Nephron progenitor cell (in vitro differentiated cells): Measurements from ENCODE around the gene DDAH1.

ENCODE experiments used
- DNase-seq: peaks from one replicate; pipeline ENCODE4 v3.0.0; 2021
- H3K27ac Mint-ChIP-seq: 2 replicates; pipeline ENCODE4 v1.8.0; 2021; ENCODE audit warnings: mild to moderate bottlenecking, moderate library complexity, mixed read lengths
- H3K27me3 Mint-ChIP-seq: 2 replicates; pipeline ENCODE4 v1.8.0; 2021; ENCODE audit warnings: mild to moderate bottlenecking, low read depth, mixed read lengths; ENCODE audit not compliant: poor library complexity
- H3K36me3 Mint-ChIP-seq: 2 replicates; pipeline ENCODE4 v1.8.0; 2021; ENCODE audit warnings: low read depth, mixed read lengths
- H3K4me1 Mint-ChIP-seq: 2 replicates; pipeline ENCODE4 v1.8.0; 2021; ENCODE audit warnings: mixed read lengths
- H3K4me3 Mint-ChIP-seq: 2 replicates; pipeline ENCODE4 v1.8.0; 2021; ENCODE audit warnings: mild to moderate bottlenecking, moderate library complexity, mixed read lengths
- H3K9me3 Mint-ChIP-seq: 2 replicates; pipeline ENCODE4 v1.8.0; 2021; ENCODE audit warnings: mild to moderate bottlenecking, moderate library complexity, mixed read lengths
- TF ChIP-seq, protein P1 (sequence below): fragments of 200-600 bp; sonication (generic); IDR thresholded peaks from 2 replicates; pipeline ENCODE4 v1.5.0; 2021; ENCODE audit warnings: antibody characterized with exemption

The DDAH1 gene

DNA sequence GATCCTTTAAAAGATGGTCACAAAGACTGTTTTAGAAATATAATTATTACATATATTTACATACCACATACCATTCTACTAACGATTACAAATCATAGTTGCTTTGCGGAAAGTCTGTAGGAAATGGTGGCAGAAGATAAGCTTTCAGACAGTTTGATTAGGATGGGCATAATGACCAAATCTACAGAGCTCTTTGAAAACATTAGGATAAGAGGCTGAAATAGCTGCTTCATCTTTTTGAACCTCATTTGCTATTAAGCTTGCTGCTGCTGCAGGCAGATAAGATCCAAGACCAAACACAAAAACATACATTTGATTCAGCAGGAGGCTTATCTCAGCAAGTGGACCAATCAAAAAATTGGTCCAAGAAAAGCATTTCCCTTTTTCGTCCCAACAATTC lies 47.1 kb downstream of the DDAH1 start:
- Mint-ChIP-seq H3K4me1 (no peaks in the 10 kb centered on the region), H3K4me3 (no peak overlapping the region), H3K27me3 (no peaks in the 10 kb centered on the region), H3K36me3 (peaks cover 11% of the 10 kb centered on the region), H3K27ac (no peak overlapping the region), H3K9me3 (peaks cover 22% of the 10 kb centered on the region)
- DNase-seq, result no peak
- TF ChIP-seq, protein P1, sequence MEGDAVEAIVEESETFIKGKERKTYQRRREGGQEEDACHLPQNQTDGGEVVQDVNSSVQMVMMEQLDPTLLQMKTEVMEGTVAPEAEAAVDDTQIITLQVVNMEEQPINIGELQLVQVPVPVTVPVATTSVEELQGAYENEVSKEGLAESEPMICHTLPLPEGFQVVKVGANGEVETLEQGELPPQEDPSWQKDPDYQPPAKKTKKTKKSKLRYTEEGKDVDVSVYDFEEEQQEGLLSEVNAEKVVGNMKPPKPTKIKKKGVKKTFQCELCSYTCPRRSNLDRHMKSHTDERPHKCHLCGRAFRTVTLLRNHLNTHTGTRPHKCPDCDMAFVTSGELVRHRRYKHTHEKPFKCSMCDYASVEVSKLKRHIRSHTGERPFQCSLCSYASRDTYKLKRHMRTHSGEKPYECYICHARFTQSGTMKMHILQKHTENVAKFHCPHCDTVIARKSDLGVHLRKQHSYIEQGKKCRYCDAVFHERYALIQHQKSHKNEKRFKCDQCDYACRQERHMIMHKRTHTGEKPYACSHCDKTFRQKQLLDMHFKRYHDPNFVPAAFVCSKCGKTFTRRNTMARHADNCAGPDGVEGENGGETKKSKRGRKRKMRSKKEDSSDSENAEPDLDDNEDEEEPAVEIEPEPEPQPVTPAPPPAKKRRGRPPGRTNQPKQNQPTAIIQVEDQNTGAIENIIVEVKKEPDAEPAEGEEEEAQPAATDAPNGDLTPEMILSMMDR, result no peak

GRCh38 chr1:85417017-85417416 lies 47.9 kb downstream of the DDAH1 start:
- peaks cover 22% of the 10 kb centered on the region for H3K9me3 Mint-ChIP-seq
- H3K27ac Mint-ChIP-seq, result no peak overlapping the region
- peaks cover 11% of the 10 kb centered on the region for H3K36me3 Mint-ChIP-seq
- no peak overlapping the region for H3K4me3 Mint-ChIP-seq
- no peaks in the 10 kb centered on the region for H3K4me1 Mint-ChIP-seq
- peaks cover 3% of the 10 kb centered on the region for H3K27me3 Mint-ChIP-seq
- TF ChIP-seq, protein P1, result no peak
- no peak for DNase-seq

- no peaks in the 10 kb centered on the region for H3K36me3 Mint-ChIP-seq
- no peak overlapping the region for H3K27ac Mint-ChIP-seq
- peaks cover 7% of the 10 kb centered on the region for H3K27me3 Mint-ChIP-seq
- H3K9me3 Mint-ChIP-seq, result no peaks in the 10 kb centered on the region
- H3K4me3 Mint-ChIP-seq, result no peak overlapping the region
- no peak for DNase-seq
- TF ChIP-seq, protein P1, result no peak
- no peaks in the 10 kb centered on the region for H3K4me1 Mint-ChIP-seq
Measured at GRCh38 chr1:85413169-85413568, 51.8 kb downstream of the DDAH1 start.

DNA sequence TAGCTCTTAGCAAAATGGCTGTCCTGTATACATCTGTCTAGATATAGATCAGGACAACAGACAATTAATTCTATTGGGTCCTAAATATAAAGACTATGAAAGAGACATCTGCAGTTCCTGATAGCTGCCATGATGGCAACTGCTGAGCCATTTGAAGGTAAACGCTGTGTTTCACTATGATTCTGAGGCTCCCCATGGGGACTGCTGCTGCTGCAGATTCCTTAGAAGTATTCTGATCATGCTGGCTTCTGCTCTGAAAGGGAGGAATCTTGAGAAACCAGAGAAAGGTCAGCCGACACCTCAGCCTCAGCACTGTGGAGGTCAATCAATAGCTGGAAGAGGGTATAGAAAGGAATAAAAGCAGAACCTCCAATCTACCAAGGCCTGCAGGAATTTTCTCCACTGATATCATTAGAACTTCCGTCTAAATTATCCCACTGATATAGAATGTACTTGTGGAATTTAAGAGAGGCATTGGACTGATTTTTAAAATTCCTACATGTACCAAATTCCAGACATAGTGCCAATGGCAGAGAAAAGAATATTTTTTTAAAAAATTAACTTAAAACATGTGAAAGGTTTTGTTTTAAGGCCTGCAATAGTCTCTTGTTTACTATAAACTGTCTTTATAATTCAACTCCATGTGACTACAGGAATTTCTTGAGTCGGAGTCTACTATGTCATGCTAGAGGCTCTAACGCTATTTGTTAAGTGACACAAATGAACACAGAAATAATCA lies 53.2 kb downstream of the DDAH1 start:
- peaks cover 7% of the 10 kb centered on the region for H3K27me3 Mint-ChIP-seq
- no peaks in the 10 kb centered on the region for H3K9me3 Mint-ChIP-seq
- H3K36me3 Mint-ChIP-seq, result no peaks in the 10 kb centered on the region
- TF ChIP-seq, protein P1, result no peak
- DNase-seq, result no peak
- H3K4me3 Mint-ChIP-seq, result no peak overlapping the region
- no peak overlapping the region for H3K27ac Mint-ChIP-seq
- H3K4me1 Mint-ChIP-seq, result no peaks in the 10 kb centered on the region

GRCh38 chr1:85409516-85409915 lies 55.4 kb downstream of the DDAH1 start:
- H3K9me3 Mint-ChIP-seq, result no peaks in the 10 kb centered on the region
- no peaks in the 10 kb centered on the region for H3K4me1 Mint-ChIP-seq
- no peaks in the 10 kb centered on the region for H3K36me3 Mint-ChIP-seq
- no peak overlapping the region for H3K4me3 Mint-ChIP-seq
- TF ChIP-seq, protein P1, result no peak
- no peak for DNase-seq
- H3K27ac Mint-ChIP-seq, result no peak overlapping the region
- H3K27me3 Mint-ChIP-seq, result peaks cover 7% of the 10 kb centered on the region

DNA sequence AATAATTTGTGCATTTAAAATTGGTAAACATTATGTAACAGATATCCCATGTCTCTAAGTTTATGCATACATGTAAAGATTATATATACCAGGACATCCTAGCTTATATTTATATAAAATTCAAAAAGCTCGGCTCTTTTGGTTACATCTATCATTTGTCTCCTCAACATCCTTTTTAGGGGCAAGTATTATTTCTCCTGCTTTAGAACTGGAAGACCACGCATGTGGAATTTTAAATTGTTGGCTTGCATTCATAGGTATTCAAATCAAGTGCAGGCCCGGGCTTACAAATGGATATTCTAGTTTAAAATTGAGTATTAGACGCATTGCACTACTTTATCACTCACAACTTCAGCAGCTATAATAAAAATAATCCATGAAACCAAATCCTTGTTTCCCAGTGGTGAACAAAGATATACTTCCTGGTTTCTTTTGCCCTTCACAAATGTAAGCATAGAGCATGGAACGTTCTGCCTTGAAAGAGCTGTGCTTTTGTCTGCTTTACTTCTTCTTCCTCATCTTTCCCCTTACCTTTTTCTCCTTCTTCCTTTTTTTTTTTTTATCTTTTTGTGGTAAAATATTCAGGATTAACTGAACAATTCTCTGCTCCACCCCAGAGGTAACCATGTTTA lies 57.1 kb downstream of the DDAH1 start:
- Mint-ChIP-seq H3K4me1 (no peaks in the 10 kb centered on the region), H3K36me3 (no peaks in the 10 kb centered on the region), H3K27me3 (peaks cover 7% of the 10 kb centered on the region), H3K4me3 (no peak overlapping the region), H3K9me3 (no peaks in the 10 kb centered on the region), H3K27ac (no peak overlapping the region)
- TF ChIP-seq, protein P1, result no peak
- no peak for DNase-seq
